GM12878 (cell line): ENCODE results near the gene RBP3. TPM values are rescaled to one million over a fixed set of nuclear protein-coding genes. Genes with fewer than 3 reads are reported as not detected.

Source experiments
- ATAC-seq: fragments of 200-7000 bp; cut with Tn5 transposase; 3 replicates; pipeline ENCODE4 v1.9.1; 2020; ENCODE audit warnings: mild to moderate bottlenecking, moderate library complexity
- BruUV-seq: library from RNA; stranded (reverse); fragments of 400-500 nt; replicated peaks from 2 replicates; lab custom pipeline; 2021; lab: Mats Ljungman, UMichigan
- CTCF ChIA-PET: fragments of 300-600 bp; sonication (Branson Sonifier 250); formaldehyde crosslinking; extraction: SDS; loops from one replicate; lab custom pipeline; 2021; ENCODE audit warnings: inconsistent platforms; lab: Yijun Ruan, JAX
- POLR2A ChIA-PET: fragments of 350-600 bp; formaldehyde crosslinking; extraction: SDS; loops from one replicate; lab custom pipeline; 2021; ENCODE audit warnings: inconsistent platforms; lab: Charles Lee
- RAD21 ChIA-PET: fragments of 300-600 bp; sonication (Branson Sonifier 250); formaldehyde crosslinking; loops from one replicate; lab custom pipeline; 2023; ENCODE audit warnings: antibody characterized with exemption; ENCODE audit not compliant: unreplicated experiment; lab: Charles Lee
- SMC1A ChIA-PET: fragments of 300-600 bp; sonication (Branson Sonifier 250); formaldehyde crosslinking; loops from one replicate; lab custom pipeline; 2023; ENCODE audit not compliant: unreplicated experiment, uncharacterized antibody; lab: Charles Lee
- DNase-seq: peaks from one replicate; pipeline ENCODE4 v3.0.0-alpha.2; 2011; ENCODE audit warnings: low read depth, low spot score
- FAIRE-seq: peaks from 3 replicates; lab custom pipeline; 2011; peaks lifted over from hg19 to GRCh38; lab: Jason Lieb, UNC
- H2AFZ ChIP-seq: 2 replicates; pipeline ENCODE4 v1.6.0; 2011; ENCODE audit warnings: low read depth, low read length, control low read depth; ENCODE audit not compliant: control insufficient read depth
- H3K27ac ChIP-seq: 2 replicates; pipeline ENCODE4 v1.5.1; 2011; ENCODE audit warnings: control low read depth; ENCODE audit not compliant: control insufficient read depth, insufficient read depth
- H3K27me3 ChIP-seq, 2 experiments: replicated peaks in 1 of 2; 2 replicates each; pipeline versions ENCODE4 v1.6.0 to v1.6.1; 2011; ENCODE audit warnings: low read length in 1 of 2; ENCODE audit not compliant: control insufficient read depth in 2 of 2, insufficient read depth in 2 of 2
- H3K36me3 ChIP-seq, 2 experiments: 2 replicates each; pipeline ENCODE4 v1.5.1; 2011; ENCODE audit warnings: low read length in 1 of 2; ENCODE audit not compliant: control insufficient read depth in 2 of 2, insufficient read depth in 2 of 2
- H3K4me1 ChIP-seq: 2 replicates; pipeline ENCODE4 v1.6.1; 2011; ENCODE audit warnings: mild to moderate bottlenecking, low read length, moderate library complexity, mixed read lengths; ENCODE audit not compliant: control insufficient read depth, insufficient read depth
- H3K4me2 ChIP-seq: 2 replicates; pipeline ENCODE4 v1.6.0; 2011; ENCODE audit warnings: control low read depth; ENCODE audit not compliant: control insufficient read depth, insufficient read depth
- H3K4me3 ChIP-seq: fragments of 200-600 bp; sonication (generic); 2 replicates; pipeline ENCODE4 v1.5.1; 2016
- H3K79me2 ChIP-seq: 2 replicates; pipeline ENCODE4 v1.6.0; 2011; ENCODE audit warnings: low read length; ENCODE audit not compliant: control insufficient read depth, insufficient read depth
- H3K9ac ChIP-seq: 2 replicates; pipeline ENCODE4 v1.8.0; 2011; ENCODE audit warnings: low read length, control low read depth, mixed read lengths; ENCODE audit not compliant: control insufficient read depth, insufficient read depth
- H3K9me3 ChIP-seq: replicated peaks from 3 replicates; pipeline ENCODE4 v1.5.1; 2011; ENCODE audit warnings: mild to moderate bottlenecking, low read length; ENCODE audit not compliant: control insufficient read depth, insufficient read depth
- H4K20me1 ChIP-seq: 2 replicates; pipeline ENCODE4 v1.6.0; 2011; ENCODE audit not compliant: control insufficient read depth, insufficient read depth
- BHLHE40 ChIP-seq, 2 experiments: fragments of 450-650 bp in 1 of 2; IDR thresholded peaks; 2 replicates each; pipeline ENCODE4 v1.6.1; 2011 to 2017; ENCODE audit warnings: low read depth in 2 of 2, borderline replicate concordance in 1 of 2, improper control_type of control experiment in 1 of 2, low read length in 1 of 2, mild to moderate bottlenecking in 1 of 2
- FOS ChIP-seq: IDR thresholded peaks from 3 replicates; pipeline ENCODE4 v1.6.1; 2011; ENCODE audit warnings: borderline replicate concordance; ENCODE audit not compliant: insufficient read length; ENCODE audit errors: extremely low read depth
- IKZF2 ChIP-seq, 2 experiments: fragments of 450-650 bp; IDR thresholded peaks; 2 replicates each; pipeline ENCODE4 v1.6.1; 2017; ENCODE audit warnings: mild to moderate bottlenecking in 2 of 2, moderate library complexity in 2 of 2
- NR2C1 ChIP-seq: fragments of 450-650 bp; IDR thresholded peaks from 2 replicates; pipeline ENCODE4 v1.6.1; 2017; ENCODE audit warnings: antibody characterized with exemption, mild to moderate bottlenecking, moderate library complexity
- NR2F1 ChIP-seq: fragments of 450-650 bp; conservative IDR thresholded peaks from 2 replicates; pipeline ENCODE4 v1.6.1; 2017; ENCODE audit warnings: mild to moderate bottlenecking
- RAD51 ChIP-seq: fragments of 450-650 bp; IDR thresholded peaks from 2 replicates; pipeline ENCODE4 v1.6.1; 2016; ENCODE audit warnings: moderate library complexity, mild to moderate bottlenecking, inconsistent platforms
- RBBP5 ChIP-seq: fragments of 200-600 bp; sonication (generic); conservative IDR thresholded peaks from 2 replicates; pipeline ENCODE4 v1.6.1; 2016
- YBX1 ChIP-seq: fragments of 450-650 bp; IDR thresholded peaks from 2 replicates; pipeline ENCODE4 v1.6.1; 2016; ENCODE audit warnings: antibody characterized with exemption
- ZNF622 ChIP-seq: fragments of 450-650 bp; IDR thresholded peaks from 2 replicates; pipeline ENCODE4 v1.6.1; 2017; ENCODE audit warnings: mild to moderate bottlenecking, inconsistent platforms
- ZZZ3 ChIP-seq: IDR thresholded peaks from 2 replicates; pipeline ENCODE4 v1.6.1; 2011; ENCODE audit warnings: low read depth; ENCODE audit not compliant: control insufficient read depth, insufficient read length
- WGBS: methylation state at CpG from one replicate; pipeline ENCODE4 v1.1.6; 2016; ENCODE audit warnings: low lambda C conversion rate; ENCODE audit not compliant: insufficient replicate concordance, insufficient coverage; ENCODE audit errors: missing lambda C conversion rate; 5-methylcytosine and 5-hydroxymethylcytosine counted together
- in situ Hi-C: fragments of 300-500 bp; cut with MboI; formaldehyde crosslinking; loops from 9 replicates; pipeline ENCODE4 v1.14.3; 2018; ENCODE audit warnings: mixed read lengths
- intact Hi-C: fragments of 100-400 bp; cut with micrococcal nuclease; formaldehyde crosslinking; loops from one replicate; pipeline ENCODE4 v1.14.2; 2022; ENCODE audit not compliant: unreplicated experiment
- polyA plus RNA-seq, 11 experiments: library from polyadenylated mRNA; depleted of rRNA in 4 of 11; unstranded in 6 of 11; stranded (reverse) in 5 of 11; fragments of >200 nt; fragmentation: Nextera tagmentation in 4 of 11; fragmentation: Illumina TruSeq in 1 of 11; extraction: Ambion mirVana in 4 of 11; extraction: Trizol in 1 of 11; gene quantifications; 1 replicate in 1 of 11; 2 replicates in 10 of 11; pipeline versions ENCODE4 v1.2.1 to v1.2.3, GENCODE V29; 2011 to 2016; ENCODE audit warnings: inconsistent platforms in 2 of 11, missing spikeins in 2 of 11, low read depth in 1 of 11
- total RNA-seq, 4 experiments: library from RNA; depleted of rRNA in 3 of 4; stranded (reverse); fragments of >200 nt in 3 of 4; fragmentation: Illumina TruSeq in 1 of 4; extraction: Trizol in 1 of 4; gene quantifications; 2 replicates each; pipeline versions ENCODE4 v1.2.1 to v1.2.3, GENCODE V29; 2013 to 2021

Gene RBP3
- total and polyA plus RNA-seq, 10 of the 15 experiments (the other 5 are each of a cell fraction or from before 2014, with no cell fraction given): not detected

- Histone ChIP-seq H2AFZ (no peak overlapping the region), H3K27ac (no peak overlapping the region), H3K4me2 (no peak overlapping the region)
- ChIA-PET CTCF (no interaction called here), SMC1A (no interaction called here)
- TF ChIP-seq RBBP5 (no peak), ZNF622 (no peak), NR2F1 (no peak), NR2C1 (no peak), ZZZ3 (no peak), FOS (no peak), BHLHE40 (IDR thresholded peaks at IDR 0.05; ENCODE audit: borderline replicate concordance in 1 of 2, low read depth in 2 of 2, low read length in 1 of 2) (no peak), RAD51 (no peak), YBX1 (no peak), IKZF2 (IDR thresholded peaks at IDR 0.05) (no peak)
- TF ChIP-seq, all 136 proteins: peak for 0
- RAD21 ChIA-PET: no interaction called here
- no TSS peak for BruUV-seq
- intact Hi-C loops: no loop called here
- H3K4me1 ChIP-seq: no peaks in the 10 kb centered on the region
- H3K79me2 ChIP-seq: no peaks in the 10 kb centered on the region
- no peak overlapping the region for H3K9ac ChIP-seq
- H3K27me3 ChIP-seq: no peaks in the 10 kb centered on the region; a peak in 2 of 4 replicates
- DNase-seq (no peak), FAIRE-seq (no peak), ATAC-seq (no peak)
- no peak overlapping the region for H3K4me3 ChIP-seq
- H3K9me3 ChIP-seq: no peaks in the 10 kb centered on the region
- in situ Hi-C loops: no loop called here
- H4K20me1 ChIP-seq: no peaks in the 10 kb centered on the region; the same call in 1 of the 2 replicates
- WGBS: 9% methylated on average over 5 of the region's 5 CpGs
- POLR2A ChIA-PET: no interaction called here
- H3K36me3 ChIP-seq: no peaks in the 10 kb centered on the region
Observed at GRCh38 chr10:47326306-47326926, 21.7 kb upstream of the RBP3 start.
